Right ventricle myocardium superior (tissue), 1 donor: ENCODE data around the gene MKNK2. TPM values are rescaled to one million over a fixed set of nuclear protein-coding genes. Genes with fewer than 3 reads are reported as not detected.
"Not testable (repeated sequence)": the region's sequence is repeated elsewhere in the genome, so short reads cannot be mapped to it uniquely, and the experiment has no call there.

Experiments used
- ATAC-seq: fragments of 200-7000 bp; cut with Tn5 transposase; one replicate; pipeline ENCODE4 v1.9.1; 2020; ENCODE audit warnings: mild to moderate bottlenecking; ENCODE audit not compliant: poor library complexity
- DNase-seq: peaks from one replicate; pipeline ENCODE4 v3.0.0-alpha.2; 2020
- intact Hi-C: fragments of 100-400 bp; cut with DNase I; formaldehyde crosslinking; loops from one replicate; pipeline ENCODE4 v1.11.2; 2022
- total RNA-seq: library from RNA; stranded (reverse); fragmentation: NEBNext Ultra II Directional; extraction: Animal tissue kit (Norgen Biotek cat#: 25700); gene quantifications from one replicate; pipeline ENCODE4 v1.2.1, GENCODE V29; 2021
- donor health status: DM: no; HTN: yes; CAD: no; lungs with severe emphysema.

MKNK2 gene
- total RNA-seq, 1 donor from 2014 or later, result 238 TPM

DNA sequence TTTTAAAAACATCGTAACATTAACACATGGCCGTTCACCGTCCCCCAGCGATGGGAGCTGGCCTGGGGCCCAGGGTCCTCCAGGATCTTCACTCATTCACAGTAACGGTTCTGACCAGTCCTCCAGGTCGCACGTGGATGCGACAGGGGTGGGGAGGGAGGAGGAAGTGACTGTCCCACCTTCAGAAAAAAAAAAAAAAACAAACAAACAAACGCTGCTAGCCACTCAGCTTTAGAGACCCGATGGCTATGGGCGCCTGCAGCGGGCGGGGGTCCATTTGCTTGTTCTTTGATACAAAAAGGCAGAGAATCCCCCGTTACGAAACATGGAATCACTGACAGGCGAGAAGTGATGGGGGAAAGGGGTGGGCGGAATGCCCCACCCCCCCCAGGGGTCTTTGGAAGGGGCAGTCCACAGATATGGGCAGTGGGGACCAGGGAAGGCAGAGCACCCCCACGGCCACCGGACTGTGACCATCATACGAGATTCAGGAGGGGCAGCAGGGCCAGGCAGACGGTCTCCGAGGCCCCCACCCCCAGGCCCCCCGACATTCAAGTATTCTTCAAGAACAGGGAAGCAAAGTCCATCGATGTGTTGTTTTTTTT, 13.3 kb downstream of the MKNK2 start:
- ATAC-seq (no peak), DNase-seq (peak; percentile 39)
- intact Hi-C loops, result no loop called here

DNA sequence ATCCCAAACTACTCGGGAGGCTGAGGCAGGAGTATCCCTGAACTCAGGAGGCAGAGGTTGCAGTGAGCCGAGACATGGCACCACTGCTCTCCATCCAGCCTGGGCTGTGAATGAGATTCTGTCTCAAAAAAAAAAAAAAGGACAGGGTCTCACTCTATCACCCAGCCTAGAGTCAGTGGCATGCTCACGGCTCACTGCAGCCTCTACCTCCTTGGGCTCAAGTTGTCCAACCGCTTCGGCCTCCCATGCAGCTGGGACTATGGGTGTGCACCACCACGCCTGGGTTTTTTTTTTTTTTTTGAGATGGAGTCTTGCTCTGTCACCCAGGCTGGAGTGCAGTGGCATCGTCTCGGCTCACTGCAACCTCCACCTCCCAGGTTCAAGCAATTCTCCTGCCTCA, 14.6 kb downstream of the MKNK2 start:
- DNase-seq (no peak), ATAC-seq (no peak)
- intact Hi-C loops, result no loop called here

- ATAC-seq (no peak), DNase-seq (peak; percentile 38)
- intact Hi-C loops, result no loop called here
Observed at GRCh38 chr19:2035590-2035991, 15.5 kb downstream of the MKNK2 start.

DNA sequence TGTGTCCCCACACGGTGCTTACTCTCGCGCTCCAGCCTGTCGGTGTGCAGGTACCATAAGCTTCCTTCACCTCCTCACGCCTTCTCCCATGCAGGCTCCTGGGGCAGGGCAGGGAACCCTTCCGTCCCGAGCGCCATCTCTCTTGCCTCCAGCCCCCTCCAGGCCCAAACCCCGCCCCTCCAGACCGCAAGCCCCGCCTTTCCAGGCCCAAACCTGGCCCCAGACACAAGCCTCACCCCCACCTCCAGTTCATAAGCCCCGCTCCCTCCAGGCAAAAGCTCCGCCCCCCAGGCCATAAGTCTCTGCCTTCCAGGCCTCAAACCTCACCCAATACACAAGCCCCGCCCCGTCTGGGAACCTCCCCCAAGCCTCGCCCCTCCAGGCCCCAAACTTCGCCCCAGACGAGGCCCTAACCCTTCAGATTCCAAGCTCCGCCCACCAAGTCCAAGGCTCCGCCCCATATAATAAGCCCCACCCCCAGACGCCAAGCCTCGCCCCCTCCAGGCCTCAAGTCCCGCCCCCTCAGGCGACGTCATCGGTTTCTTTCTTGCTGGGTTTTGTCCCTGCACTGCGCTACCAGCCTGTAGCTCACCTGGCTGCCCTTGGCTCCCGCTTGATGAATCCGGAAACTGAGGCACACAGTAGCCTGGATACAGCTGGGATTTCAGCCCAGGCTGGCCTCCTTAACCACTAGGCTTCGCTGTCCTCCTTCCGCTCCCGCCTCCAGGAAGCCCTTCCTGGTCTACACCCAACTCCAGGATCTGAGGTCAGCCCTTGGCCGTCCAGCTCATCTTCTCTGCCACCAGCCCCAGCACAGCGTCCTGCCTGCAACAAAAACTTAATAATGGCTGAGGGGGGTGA, 16.1 kb downstream of the MKNK2 start:
- DNase-seq (peak; percentile 63), ATAC-seq (no peak)
- intact Hi-C loops, result no loop called here

- DNase-seq, intact Hi-C loops, ATAC-seq: not testable (repeated sequence)
Observed at GRCh38 chr19:2034253-2034652, 16.8 kb downstream of the MKNK2 start.

DNA sequence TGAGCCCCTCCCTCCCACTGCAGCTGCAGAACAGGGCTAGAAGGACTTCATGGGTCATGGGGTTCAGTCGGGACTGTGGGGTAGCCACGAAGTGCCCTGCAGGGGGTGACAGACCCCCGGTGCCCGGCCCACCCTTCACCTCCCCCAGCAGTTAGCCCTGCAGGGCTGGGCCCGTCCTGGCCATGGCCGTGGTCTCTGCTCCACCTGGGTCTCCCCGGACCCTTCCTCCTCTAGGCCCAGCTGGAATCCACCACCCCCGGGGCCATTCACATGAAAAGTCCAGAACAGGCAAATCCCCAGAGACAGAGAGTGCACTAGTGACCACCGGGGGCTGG, 17.3 kb downstream of the MKNK2 start:
- intact Hi-C loops, result no loop called here
- DNase-seq (peak; percentile 42), ATAC-seq (no peak)

DNA sequence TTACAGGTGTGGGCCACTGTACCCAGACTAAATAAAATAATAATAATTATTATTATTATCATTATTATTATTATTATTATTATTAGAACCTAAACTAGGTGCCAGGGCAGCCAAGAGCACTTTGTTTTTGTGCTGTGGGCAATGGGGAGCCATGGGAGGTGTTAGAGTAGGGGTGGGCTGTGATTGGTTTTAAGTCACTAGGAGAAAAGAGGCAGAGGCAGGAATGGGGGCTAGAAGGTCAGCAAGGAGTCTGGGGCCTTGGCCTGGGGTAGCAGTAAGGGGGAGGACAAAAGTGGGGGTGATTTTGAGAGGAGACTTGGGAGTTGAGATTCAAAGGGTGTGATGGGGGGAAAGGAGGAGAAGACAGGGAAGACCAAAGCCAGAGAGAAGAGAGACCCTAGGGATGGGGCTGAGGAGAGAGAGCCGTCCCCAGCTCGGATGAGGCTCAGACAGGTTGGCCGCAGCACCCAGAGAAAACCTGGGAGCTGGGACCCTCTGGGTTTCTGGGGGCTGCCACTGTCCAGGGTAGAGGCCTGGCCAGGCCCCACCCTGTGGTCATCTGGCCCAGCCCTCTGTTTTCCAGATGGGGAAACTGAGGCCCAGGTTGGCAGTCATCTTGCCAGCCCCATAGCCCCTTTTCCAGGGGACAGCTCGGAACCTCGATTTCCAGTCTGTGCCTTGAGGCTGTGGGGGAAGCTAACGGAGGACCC, 17.8 kb downstream of the MKNK2 start:
- DNase-seq (no peak), ATAC-seq (no peak)
- intact Hi-C loops, result no loop called here

- intact Hi-C loops, result no loop called here
- ATAC-seq (peak; percentile 96), DNase-seq (peak; percentile 97)
Observed at GRCh38 chr19:2032296-2032941, 18.6 kb downstream of the MKNK2 start.

- no peak for DNase-seq
- peak; percentile 10 for ATAC-seq
- intact Hi-C loops, result no loop called here
Observed at GRCh38 chr19:2027361-2027760, 23.7 kb downstream of the MKNK2 start.

GRCh38 chr19:2026770-2027169, 24.3 kb downstream of the MKNK2 start:
- DNase-seq (no peak), ATAC-seq (no peak)
- intact Hi-C loops, result no loop called here

- no peak for DNase-seq
- ATAC-seq, result no peak
- intact Hi-C loops, result no loop called here
Observed at GRCh38 chr19:2022289-2022688, 28.8 kb downstream of the MKNK2 start.

- DNase-seq, result no peak
- ATAC-seq, result no peak
- intact Hi-C loops, result no loop called here
Observed at GRCh38 chr19:2021453-2022140, 29.4 kb downstream of the MKNK2 start.

- intact Hi-C loops, result loop anchor here (2.0 kb wide), 1 partner anchor 52 kb away; no protein-coding TSS in a partner anchor
- no peak for DNase-seq
- no peak for ATAC-seq
Observed at GRCh38 chr19:2018752-2019151, 32.3 kb downstream of the MKNK2 start.

DNA sequence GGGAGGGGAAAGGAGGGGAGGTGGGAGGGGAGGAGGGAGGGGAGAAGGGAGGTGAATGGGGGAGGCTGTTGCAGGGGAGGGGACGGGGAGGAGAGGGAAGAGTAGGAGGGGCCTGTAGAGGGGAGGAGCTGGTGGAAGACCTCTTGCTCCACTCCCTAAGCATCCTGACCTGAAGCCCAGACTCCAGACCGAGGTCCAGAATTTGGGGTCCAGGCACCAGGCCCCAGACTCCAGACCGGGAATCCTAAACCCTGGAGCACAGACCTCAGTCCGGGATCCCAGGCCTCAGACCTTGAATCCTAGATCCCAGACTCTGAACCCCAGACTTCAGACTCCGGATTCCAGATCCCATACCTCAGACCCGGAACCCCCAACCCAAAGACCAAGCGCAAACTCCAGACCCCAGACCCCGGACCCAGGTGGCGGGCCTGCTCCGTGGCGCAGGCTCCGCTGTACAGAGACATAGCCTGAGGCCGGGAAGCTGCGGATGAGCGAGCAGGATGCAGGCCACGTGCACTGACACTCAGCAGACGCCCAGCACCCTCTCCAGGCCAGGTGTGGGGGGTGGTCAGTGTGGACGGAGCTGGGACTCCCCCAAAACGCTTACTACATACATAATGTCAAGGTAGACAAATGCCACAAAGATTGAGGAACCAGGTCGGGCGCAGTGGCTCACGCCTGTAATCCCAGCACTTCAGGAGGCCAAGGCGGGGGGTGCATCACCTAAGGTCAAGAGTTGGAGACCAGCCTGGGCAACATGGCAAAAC, 34.8 kb downstream of the MKNK2 start:
- ATAC-seq (peak; percentile 83), DNase-seq (peak; percentile 79)
- intact Hi-C loops, result no loop called here

DNA sequence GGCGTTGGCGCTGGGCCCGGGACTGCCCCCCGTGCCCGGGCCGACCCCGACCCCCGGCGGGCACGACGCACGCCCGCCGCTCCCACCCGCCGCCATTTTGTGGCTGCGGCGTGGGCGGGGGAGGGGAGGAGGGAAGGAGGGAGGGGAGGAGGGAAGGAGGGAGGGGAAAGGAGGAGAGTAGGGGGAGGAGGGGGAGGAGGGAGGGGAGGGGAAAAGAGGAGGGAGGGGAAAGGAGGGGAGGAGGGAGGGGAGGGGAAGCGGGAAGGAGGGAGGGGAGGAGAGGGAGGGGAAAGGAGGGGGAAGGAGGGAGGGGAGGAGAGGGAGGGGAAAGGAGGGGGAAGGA, 35.5 kb downstream of the MKNK2 start, which contains the start of gene BTBD2:
TSS of gene BTBD2 (minus strand) at position 107 of the 343 bp plus-strand sequence. CDS start at position 96, 11 bp downstream.
- ATAC-seq (no peak), DNase-seq (no peak)
- intact Hi-C loops, result no loop called here

GRCh38 chr19:2014731-2015607, 36.1 kb downstream of the MKNK2 start:
- intact Hi-C loops, result no loop called here
- DNase-seq (no peak), ATAC-seq (peak; percentile 10)

GRCh38 chr19:2014131-2014571, 36.9 kb downstream of the MKNK2 start:
- intact Hi-C loops, result no loop called here
- DNase-seq (no peak), ATAC-seq (peak; percentile 2)
